HG02885 (cell line): ENCODE data around the gene MAP3K7CL.
"Not testable (repeated sequence)": the region's sequence is repeated elsewhere in the genome, so short reads cannot be mapped to it uniquely, and the experiment has no call there.

Experiments used
- ATAC-seq: cut with Tn5 transposase; IDR thresholded peaks from one replicate; pipeline ENCODE4 v1.9.1; 2021; ENCODE audit warnings: mild to moderate bottlenecking; ENCODE audit not compliant: unreplicated experiment, poor library complexity

Gene MAP3K7CL

DNA sequence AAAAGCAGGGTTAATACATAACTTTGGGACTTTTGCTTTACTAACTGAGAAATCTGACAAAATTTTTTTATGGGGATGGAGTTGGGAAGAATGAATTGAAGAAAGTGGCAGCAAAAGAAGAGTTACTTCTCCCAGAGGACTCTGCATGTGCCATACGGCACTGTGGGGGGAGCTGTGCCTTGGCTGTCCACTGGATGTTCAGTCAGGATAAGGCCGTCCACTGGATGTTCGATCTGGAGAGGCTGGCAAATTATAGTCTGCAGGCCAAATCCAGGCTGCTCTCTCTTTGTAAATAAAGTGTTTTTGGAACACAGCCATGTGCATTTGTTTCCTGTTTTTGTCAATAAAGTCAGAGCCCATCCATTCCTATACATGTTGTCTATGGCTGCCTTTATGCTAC lies 4.5 kb upstream of the MAP3K7CL start:
- no peak for ATAC-seq

DNA sequence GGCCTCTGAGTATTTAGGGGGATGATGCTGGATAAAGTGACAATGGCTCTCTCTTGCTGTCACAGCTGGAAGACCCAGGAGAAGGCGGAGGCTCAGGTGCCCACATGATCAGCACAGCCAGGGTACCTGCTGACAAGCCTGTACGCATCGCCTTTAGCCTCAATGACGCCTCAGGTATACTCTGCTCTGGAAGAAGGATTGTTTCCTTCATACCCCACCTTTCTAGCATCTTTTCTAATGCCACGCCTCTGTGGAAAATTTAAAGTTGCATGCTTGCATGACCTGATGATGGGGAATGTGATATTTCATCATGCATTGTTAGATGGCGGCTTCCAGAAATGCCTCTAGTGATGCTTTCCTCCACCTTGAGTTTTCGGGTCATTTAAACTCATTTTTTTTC lies 2.8 kb downstream of the MAP3K7CL start:
- no peak for ATAC-seq

DNA sequence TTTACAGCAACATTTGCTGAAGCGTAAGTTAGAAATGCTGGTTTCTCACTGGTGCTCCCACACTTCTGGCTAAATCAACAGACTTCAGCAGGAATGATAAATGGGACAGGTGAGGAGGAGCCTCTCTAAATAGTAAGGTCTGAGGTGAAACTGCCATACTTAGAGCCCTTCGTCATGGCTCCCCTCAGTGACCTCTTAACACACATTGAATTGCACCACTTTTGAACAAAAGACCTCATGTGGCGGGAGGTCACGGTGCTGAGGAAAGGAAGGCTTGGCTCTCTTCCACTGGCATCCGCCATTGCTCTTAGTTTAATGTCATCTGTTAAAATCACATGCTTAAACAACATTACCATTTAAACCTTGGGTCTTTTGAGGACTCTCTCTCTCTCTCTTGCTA lies 3.4 kb downstream of the MAP3K7CL start:
- ATAC-seq: no peak

DNA sequence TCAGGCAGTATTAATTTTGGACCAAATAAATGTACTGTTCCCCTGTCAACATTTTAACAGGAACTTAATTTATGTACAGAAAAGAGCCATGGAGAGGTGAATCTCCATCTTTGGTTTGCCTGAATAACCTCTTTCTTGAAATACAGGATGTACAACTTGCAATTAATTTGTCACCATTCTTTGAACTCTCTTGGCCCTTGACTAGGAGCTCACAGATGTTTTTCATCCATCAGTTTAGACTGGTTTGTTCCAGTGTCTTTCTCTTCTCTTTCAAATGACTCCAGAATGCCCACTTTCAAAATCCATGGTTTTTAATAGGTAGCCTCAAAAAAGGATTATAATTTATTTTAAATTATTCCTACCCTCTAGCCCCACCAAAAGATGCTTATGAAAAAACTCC lies 5.0 kb downstream of the MAP3K7CL start:
- ATAC-seq: no peak

DNA sequence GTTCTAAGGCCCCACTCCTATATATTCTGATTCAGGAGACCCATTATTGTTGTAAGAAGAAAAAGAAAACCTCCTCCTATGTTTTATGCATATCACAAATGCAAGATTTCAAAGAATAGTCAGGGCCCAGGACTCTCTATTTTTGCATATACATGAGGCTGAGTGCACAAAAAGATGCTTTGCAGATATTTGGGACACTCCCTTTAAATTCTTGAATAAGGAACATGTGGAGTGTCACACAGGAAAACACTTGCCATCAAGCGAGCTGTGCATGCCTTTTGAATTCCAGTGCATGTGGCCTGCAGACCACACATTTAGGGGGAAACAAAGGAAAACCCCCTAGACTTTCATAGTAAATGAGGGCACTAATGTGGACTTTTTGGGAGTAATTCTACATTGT lies 5.6 kb downstream of the MAP3K7CL start:
- ATAC-seq: no peak

DNA sequence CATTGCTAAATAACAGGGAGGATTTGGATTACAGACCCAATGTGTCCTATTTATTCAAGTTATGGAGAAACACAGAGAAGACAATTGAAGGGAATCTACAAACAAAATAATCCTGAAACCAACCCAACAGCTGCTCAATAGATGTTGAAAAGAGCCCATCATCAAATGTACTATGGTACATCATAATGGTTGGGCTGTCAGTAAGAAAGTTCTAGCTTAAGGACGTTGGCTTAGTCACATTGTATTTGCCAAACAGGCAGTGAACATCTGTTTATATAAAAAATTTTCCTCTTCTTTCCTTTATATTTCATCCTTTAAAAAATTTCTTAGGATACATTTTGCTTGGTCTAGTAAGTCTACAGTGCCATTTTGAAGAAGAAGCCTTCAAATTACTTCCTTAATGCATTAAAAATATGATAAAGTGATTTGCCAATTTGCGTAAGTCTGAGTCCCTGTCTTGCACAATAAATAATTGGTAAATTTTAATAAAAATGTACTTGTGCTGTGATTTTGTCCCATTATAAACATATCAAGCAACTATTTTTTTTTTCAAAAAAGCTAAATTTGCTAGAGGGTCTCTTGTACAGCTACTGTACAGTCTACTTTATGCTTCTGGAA lies 14.4 kb downstream of the MAP3K7CL start:
- no peak for ATAC-seq

DNA sequence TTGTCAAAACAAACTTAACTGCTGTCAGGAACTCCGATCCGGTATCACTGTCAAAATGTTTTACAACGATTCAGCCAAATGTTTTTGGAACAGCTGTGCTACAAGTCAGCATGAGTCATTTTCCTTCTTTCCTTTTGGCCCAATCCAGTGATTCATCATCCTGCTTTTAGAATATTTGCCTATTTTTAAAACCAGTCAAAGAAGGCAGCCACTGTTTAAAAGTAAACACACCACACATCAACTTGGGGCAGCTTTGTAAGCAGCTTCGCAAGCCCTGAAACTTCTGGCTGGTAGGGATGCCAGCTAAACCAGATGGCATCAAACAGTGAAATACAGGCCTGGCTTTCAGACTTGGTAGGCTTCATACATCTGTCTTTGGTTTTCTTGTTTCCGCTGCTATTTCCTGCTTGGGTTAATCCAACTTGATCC lies 14.9 kb downstream of the MAP3K7CL start:
- ATAC-seq: no peak

DNA sequence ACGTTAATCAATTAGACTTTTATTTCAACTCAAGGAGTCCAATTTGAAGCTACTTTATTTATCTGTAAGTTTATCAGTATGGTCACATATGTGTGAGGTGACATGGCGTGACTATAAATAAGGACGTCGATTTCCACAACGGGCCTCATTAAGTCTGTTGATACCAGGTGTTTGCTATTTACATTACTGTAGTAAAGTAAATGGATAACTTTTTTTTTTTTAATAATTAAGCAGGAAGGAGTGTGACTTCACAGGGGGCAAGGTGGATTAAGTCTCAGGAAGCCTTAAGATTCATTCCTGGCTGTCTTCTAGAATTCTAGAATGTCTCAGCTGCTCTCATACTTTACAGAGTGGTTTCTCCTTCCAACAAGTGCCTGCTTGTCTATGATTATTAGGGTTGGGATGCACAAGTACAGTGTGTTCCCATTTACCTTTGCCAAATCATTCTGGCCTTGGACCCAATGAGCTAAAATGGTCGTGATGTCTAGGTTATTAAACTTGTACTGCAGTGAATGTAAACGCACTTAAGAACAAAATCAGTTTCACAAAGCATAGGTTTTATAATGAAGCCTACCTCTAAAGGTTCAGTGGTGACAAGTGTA lies 15.5 kb downstream of the MAP3K7CL start:
- no peak for ATAC-seq

DNA sequence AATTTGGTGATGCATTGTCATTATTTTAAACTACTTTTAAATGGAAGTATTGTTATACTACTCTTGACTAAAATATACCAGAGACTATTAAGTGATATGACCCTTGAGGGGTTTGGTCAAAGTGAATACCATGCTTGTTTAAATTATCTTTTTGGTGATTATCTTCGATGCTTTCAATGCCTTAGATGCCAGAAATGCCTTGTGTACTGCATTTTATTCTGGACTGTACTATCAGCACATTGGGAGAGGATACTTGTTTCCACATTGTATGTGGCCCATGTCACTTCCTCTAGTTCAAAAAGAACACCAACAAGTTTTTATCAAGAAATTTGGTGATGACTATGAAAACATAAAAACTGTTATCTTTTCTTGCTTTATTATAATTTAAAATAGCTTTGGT lies 16.3 kb downstream of the MAP3K7CL start:
- ATAC-seq: no peak

DNA sequence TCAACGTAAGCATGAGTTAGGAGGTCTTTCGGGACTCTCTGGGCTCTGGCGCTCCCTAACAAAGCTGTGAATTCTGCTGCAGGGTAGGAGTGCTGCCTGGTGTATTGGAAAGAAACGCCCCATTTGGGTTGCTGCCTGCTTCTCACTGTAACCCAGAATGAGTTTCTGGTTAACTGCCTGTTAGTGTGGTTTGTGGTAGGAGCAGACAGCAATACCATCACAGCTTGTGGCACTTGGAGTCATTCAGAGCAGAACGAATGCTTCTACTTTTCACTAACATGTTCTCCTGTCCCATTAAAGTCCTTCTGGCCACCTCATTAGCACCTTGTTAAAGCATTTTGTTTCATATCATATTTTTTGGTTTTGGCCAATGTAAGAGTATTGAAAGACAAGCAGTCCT lies 18.1 kb downstream of the MAP3K7CL start:
- ATAC-seq: no peak

DNA sequence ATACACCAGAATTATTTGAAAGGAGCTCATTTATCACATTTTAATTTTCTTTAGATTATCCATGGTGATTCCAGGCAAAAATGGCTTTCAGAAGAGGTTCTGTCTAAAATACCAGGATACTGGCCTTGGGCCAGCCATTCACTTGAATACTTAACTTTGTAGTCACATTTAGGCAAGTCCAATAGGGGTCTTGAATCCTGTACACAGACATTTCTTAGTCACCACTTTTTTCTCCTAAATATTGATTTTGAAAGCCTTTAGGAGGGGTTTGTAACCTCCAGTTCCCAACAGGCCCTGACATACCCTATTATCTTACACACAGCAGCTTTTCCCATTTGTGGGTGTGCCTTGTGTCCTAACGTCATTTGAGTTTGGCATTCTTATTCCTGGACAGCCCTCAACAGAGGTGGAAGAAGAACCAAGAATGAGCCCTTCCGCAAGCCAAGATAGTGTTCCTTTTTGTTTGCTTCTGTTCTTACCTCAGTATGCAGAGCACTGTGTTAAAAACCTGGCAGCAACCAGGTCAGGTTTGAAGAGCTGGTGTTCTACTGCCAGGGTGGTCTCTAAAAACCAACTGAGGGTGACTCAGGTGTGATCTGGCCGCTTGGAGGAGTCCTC lies 19.5 kb downstream of the MAP3K7CL start:
- no peak for ATAC-seq

DNA sequence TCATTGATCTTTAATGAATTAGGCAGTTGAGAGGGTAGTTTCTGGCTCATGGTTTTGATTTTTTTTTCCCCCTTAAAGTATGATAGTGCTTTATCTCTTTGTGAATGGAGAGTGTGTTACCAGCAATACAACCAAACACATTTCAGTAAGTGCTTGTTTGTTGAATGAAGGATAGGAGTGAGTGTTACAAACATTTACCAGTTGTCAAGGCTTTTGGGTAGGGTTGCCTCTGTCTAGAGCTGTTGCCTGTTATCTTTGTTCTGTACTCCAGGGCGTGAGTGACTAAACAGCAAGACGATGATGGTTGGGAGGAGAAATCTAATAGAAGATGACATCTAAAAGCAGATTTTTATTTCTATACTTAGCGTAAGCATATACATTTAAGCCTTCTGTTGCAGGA lies 21.5 kb downstream of the MAP3K7CL start:
- ATAC-seq: no peak

DNA sequence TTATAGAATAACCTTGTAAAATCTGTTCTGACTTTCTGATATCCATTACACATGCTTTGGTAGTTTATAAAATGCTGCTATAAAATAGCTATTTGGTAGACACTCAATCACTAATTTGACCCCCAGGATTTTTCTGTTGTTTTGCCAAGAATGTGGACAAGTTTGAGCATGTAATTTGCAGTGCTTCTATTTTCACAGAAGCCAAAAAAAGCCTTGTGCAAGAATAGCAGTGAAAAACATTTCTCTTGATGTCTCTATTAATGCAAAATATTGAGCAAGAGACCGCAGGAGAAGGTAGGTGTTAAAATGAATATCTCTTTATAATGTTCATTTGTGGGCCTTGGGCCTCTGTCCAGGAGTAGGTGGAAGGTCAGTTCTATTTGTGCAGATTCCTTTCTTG lies 22.5 kb downstream of the MAP3K7CL start:
- no peak for ATAC-seq

DNA sequence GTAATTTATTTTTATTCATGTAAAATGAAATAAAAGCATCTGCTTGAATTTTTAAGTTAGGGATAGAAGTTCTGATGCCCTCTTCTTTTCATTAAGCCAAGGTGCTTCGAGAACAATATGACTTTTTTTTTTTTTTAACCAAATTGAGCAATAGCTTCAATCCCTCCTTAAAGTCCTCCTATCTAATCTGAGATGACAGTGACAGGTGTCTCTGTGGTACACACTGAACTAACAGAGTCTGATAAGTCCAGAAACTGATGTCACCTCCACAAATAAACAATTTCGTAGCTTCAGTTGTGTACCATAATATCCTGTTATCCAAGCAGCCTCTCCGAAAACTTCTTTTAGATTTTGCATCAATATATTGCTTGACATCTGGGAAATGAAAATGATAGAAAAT lies 23.8 kb downstream of the MAP3K7CL start:
- no peak for ATAC-seq

DNA sequence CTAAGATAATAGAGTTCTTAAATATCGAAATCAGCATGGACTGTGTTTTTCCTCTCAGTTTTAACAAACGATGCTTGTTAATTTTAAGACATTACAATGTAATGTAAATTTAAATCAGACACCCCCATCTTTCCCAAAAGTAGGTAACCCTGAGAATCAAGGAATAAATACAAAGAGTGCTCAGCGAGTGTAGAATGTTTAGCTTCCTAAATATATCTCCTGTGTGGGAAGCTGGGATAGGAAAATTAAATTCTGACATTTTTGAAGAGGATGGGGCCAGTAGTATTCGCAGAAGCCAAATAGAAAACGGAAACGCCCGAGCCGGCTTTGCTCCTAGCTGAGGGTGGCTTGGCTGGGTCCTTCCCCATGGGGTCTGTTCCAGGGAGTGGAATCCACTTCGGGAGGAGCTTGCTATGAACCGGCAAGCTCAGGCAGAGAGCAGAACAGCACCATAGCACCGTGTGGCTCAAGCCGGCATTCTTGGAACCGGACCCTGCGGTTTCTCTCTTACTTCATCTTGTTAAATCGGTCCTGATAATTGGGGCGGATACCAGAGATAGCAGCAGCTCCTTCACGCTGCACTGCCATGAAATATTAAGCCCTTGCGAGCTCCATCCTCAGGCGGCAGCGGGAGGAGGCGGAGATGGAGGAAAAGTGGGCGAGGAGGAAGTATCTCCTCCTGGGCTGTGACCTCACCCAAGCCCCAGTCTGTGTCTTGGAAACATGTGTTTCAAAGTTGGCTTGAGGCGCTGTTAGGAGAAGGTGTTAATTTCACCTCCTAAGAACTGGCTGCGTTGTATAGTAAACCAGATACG lies 24.9 kb downstream of the MAP3K7CL start:
- ATAC-seq: no peak

DNA sequence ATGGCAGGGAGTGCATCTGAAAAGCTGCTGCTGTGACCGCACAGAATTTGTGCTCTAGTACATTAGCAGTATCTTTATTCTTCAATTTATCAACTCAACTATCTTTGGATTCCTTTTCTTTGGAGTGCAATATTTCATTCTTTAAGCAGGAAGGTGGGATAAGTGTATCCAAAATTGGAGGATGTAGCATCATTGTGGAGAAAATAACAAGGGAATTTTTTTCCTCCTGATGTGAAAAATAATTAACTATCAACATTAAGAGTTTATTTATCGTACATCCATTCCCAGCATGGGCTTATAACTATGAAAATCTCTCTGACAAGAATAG lies 25.5 kb downstream of the MAP3K7CL start:
- no peak for ATAC-seq

DNA sequence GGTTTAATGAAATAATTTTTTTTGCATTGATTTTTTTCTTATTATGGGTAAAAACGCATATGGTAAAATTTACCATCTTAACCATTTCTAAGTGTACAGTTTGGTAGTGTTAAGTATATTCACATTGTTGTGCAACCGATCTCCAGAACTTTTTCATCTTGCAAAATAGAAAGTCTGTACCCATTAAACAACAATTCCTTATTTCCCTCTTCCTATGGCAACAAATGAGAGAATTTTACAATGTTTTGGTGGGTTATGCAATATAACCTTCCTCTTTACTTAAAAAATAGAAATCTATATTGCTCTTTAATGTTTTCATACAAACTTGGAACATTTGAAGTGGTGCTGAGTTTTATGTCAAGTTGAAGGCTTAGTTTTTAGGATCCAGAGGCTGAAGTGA lies 26.6 kb downstream of the MAP3K7CL start:
- no peak for ATAC-seq

DNA sequence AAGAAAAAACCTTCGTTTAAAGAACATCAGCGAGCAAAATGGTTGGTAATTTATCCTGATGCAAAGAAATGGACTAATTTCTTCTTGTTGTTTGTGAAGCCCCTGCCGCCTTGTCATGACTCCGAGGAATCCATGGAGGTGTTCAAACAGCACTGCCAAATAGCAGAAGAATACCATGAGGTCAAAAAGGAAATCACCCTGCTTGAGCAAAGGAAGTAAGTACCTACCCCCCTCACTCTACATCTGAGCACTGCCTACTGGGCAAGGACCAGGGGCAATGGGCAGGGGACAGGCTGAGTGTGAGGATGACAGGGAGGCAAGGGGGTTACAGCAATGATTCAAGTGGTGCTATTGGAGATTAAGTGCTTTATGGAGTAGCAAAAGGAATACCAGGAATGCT lies 29.4 kb downstream of the MAP3K7CL start:
- ATAC-seq: no peak

DNA sequence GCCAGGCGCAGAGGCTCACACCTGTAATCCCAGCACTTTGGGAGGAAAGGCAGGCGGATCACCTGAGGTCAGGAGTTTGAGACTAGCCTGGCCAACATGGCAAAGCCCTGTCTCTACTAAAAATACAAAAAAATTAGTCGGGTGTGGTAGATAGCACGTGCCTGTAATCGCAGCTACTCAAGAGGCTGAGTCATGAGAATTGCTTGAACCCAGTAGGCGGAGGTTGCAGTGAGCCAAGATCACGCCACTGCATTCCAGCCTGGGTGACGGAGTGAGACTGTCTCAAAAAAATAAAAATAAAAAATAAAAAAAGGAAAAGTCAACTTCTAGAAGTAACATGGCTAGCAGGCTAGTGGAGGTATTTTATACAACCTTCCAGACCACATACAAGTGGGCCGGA lies 32.4 kb downstream of the MAP3K7CL start:
- ATAC-seq: not testable (repeated sequence)

DNA sequence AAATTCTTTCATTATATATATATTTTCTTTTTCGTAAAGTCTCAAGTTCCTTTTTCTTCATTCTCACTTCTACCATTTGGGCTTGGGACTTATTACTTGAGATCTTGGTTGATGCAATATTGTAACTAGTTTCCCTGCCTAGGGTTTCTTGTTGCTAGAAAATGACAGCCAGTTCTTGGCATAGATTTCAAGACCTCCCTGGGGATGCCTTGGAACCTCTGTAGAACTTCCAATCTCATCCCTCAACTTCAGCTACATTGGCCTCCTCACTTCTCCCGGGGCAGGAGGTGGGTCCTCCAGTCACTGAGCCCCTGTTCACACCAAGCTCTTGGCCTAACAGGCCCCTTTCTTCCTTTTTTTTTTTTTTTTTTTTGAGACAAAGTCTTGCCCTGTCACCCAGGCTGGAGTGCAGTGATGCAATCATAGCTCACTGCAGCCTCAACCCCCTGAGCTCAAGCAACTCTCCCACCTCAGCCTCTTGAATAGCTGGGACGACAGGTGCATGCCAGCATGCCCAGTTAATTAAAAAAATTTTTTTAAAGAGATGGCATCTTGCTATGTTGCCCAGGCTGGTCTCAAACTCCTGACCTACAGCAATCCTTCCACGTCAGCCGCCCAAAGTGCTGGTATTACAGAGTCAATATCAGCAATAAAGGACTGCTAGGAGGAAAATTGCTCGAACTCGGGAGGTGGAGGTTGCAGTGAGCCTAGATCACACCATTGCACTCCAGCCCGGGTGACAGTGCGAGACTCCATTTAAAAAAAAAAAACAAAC lies 33.1 kb downstream of the MAP3K7CL start:
- ATAC-seq: no peak
